Measurements from ENCODE around the gene FOXQ1. TPM values are rescaled to one million over a fixed set of nuclear protein-coding genes. Genes with fewer than 3 reads are reported as not detected.

FOXQ1 gene
- total RNA-seq, 1 donor from 2014 or later: not detected

DNA sequence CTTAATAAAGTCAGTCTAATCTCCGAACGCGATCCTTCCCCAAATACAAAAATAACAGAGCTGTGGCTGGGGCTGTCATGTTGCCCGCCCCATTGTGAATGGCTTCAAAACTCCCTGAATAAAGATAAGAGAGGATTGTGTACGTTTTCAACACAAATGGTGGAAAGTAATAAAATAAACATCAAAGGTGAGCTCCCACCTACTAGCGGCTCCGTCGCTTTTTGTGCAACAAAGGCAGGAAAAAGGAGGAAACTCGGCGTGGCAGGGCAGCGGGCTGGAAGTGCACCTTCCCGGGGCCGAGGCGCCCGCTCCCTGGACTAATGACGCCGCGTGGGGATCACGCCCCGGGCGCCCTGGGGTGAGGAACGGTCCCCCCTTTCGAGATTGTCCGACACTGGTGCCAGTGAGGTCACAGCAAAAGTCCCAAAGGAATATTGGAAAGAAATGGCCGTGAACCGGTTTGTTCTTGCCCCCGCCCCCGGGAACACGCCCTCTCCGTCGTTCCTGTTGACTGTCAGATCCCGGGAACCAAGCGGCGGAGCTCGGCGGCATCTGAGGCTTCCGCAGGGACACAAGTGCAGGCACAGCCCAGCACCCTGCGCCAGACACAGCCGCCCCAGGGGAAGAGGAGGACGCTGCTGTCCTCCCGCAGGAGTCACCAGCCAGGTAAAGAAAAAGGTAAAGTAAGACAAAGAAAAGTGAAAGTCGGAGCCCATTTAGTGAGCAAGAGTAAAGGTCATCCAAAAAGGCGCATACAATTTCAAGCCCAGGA lies 1.1 kb upstream of the FOXQ1 start:
- Mint-ChIP-seq H3K27me3 (ENCODE audit: low read depth) (peaks cover 89% of the 10 kb centered on the region), H3K4me3 (peak overlapping the region; percentile 69), H3K4me1 (peaks cover 21% of the 10 kb centered on the region), H3K9me3 (no peaks in the 10 kb centered on the region), H3K27ac (ENCODE audit: unreplicated experiment) (no peak overlapping the region), H3K36me3 (ENCODE audit: low read depth) (peaks cover 8% of the 10 kb centered on the region)
- no peak for DNase-seq (ENCODE audit: low read depth, low spot score)
- TF ChIP-seq, protein P1, sequence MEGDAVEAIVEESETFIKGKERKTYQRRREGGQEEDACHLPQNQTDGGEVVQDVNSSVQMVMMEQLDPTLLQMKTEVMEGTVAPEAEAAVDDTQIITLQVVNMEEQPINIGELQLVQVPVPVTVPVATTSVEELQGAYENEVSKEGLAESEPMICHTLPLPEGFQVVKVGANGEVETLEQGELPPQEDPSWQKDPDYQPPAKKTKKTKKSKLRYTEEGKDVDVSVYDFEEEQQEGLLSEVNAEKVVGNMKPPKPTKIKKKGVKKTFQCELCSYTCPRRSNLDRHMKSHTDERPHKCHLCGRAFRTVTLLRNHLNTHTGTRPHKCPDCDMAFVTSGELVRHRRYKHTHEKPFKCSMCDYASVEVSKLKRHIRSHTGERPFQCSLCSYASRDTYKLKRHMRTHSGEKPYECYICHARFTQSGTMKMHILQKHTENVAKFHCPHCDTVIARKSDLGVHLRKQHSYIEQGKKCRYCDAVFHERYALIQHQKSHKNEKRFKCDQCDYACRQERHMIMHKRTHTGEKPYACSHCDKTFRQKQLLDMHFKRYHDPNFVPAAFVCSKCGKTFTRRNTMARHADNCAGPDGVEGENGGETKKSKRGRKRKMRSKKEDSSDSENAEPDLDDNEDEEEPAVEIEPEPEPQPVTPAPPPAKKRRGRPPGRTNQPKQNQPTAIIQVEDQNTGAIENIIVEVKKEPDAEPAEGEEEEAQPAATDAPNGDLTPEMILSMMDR (conservative IDR thresholded peaks at IDR 0.05): no peak

DNA sequence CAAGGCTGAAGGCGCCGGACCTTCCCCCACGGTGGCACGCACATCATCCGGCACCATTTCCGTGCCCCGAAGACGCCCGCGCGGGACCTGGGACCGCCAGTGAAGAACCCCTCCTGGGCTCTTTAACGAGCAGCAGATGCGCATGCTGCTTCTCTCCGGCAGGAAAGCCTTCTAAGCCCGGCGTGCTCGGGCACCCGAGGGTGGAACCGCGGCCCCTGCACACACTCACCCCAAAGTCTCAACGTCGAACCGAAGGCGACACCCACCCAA lies 240 bp downstream of the FOXQ1 start:
- TF ChIP-seq, protein P1 (conservative IDR thresholded peaks at IDR 0.05): no peak
- H3K27me3 Mint-ChIP-seq (ENCODE audit: low read depth): peaks cover 84% of the 10 kb centered on the region
- H3K36me3 Mint-ChIP-seq (ENCODE audit: low read depth): peaks cover 8% of the 10 kb centered on the region
- peak overlapping the region; percentile 66 for H3K4me3 Mint-ChIP-seq
- no peak for DNase-seq (ENCODE audit: low read depth, low spot score)
- peaks cover 26% of the 10 kb centered on the region for H3K4me1 Mint-ChIP-seq
- H3K9me3 Mint-ChIP-seq: no peaks in the 10 kb centered on the region
- H3K27ac Mint-ChIP-seq (ENCODE audit: unreplicated experiment): no peak overlapping the region

DNA sequence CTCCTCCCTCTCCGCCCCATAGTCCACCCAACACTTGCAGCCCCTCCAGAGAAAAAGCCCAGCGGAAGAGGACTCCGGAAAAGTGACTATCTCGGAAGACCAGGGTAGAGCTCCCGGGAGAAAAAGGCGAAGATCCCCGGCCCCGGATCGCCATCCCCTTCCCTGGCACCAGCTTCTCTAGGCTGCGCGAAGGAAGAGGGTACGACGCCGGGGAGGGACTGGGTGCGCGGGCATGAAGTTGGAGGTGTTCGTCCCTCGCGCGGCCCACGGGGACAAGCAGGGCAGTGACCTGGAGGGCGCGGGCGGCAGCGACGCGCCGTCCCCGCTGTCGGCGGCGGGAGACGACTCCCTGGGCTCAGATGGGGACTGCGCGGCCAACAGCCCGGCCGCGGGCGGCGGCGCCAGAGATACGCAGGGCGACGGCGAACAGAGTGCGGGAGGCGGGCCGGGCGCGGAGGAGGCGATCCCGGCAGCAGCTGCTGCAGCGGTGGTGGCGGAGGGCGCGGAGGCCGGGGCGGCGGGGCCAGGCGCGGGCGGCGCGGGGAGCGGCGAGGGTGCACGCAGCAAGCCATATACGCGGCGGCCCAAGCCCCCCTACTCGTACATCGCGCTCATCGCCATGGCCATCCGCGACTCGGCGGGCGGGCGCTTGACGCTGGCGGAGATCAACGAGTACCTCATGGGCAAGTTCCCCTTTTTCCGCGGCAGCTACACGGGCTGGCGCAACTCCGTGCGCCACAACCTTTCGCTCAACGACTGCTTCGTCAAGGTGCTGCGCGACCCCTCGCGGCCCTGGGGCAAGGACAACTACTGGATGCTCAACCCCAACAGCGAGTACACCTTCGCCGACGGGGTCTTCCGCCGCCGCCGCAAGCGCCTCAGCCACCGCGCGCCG lies 822 bp downstream of the FOXQ1 start:
- no peak for DNase-seq (ENCODE audit: low read depth, low spot score)
- Mint-ChIP-seq H3K27ac (ENCODE audit: unreplicated experiment) (no peak overlapping the region), H3K36me3 (ENCODE audit: low read depth) (peaks cover 8% of the 10 kb centered on the region), H3K4me1 (peaks cover 26% of the 10 kb centered on the region), H3K4me3 (peak overlapping the region; percentile 66), H3K9me3 (no peaks in the 10 kb centered on the region), H3K27me3 (ENCODE audit: low read depth) (peaks cover 82% of the 10 kb centered on the region)
- TF ChIP-seq, protein P1 (conservative IDR thresholded peaks at IDR 0.05): no peak

DNA sequence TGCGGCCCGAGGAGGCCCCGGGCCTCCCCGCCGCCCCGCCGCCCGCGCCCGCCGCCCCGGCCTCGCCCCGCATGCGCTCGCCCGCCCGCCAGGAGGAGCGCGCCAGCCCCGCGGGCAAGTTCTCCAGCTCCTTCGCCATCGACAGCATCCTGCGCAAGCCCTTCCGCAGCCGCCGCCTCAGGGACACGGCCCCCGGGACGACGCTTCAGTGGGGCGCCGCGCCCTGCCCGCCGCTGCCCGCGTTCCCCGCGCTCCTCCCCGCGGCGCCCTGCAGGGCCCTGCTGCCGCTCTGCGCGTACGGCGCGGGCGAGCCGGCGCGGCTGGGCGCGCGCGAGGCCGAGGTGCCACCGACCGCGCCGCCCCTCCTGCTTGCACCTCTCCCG lies 1.5 kb downstream of the FOXQ1 start:
- H3K9me3 Mint-ChIP-seq: no peaks in the 10 kb centered on the region
- no peak for DNase-seq (ENCODE audit: low read depth, low spot score)

DNA sequence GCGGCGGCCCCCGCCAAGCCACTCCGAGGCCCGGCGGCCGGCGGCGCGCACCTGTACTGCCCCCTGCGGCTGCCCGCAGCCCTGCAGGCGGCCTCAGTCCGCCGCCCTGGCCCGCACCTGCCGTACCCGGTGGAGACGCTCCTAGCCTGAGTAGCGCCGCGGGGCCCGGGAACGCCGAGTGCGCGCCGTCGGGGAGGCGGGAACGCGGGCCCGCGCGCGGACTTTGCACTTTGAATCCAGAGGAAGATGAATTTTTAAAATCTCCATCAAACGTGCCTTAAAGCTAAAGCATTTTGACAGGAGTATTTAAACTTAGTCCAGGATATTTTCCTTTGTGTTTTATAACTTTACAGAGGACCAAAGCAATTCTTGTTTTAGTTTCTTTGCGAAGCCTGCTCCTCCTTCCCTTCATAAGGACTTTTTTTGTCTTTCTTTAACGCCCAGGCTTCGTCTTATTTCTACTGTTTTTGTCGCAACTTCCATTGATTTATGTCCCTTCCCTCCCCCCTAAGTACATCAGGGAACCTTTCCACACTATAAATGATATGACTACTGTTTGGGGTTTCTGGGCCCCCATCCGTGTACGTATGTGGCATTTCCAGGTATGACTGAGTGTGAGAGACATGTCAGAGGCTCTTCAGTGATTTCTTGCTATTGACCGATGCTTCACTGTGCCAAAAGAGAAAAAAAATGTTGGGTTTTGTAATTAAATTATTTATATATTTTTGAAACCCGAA lies 2.0 kb downstream of the FOXQ1 start:
- no peak for DNase-seq (ENCODE audit: low read depth, low spot score)
- peaks cover 11% of the 10 kb centered on the region for H3K36me3 Mint-ChIP-seq (ENCODE audit: low read depth)
- peaks cover 26% of the 10 kb centered on the region for H3K4me1 Mint-ChIP-seq
- H3K27me3 Mint-ChIP-seq (ENCODE audit: low read depth): peaks cover 78% of the 10 kb centered on the region
- H3K27ac Mint-ChIP-seq (ENCODE audit: unreplicated experiment): no peak overlapping the region
- H3K4me3 Mint-ChIP-seq: peak overlapping the region; percentile 38
- TF ChIP-seq, protein P1 (conservative IDR thresholded peaks at IDR 0.05): peak; percentile 66
- no peaks in the 10 kb centered on the region for H3K9me3 Mint-ChIP-seq

More for the DNA sequence above, 1.5 kb downstream of the FOXQ1 start:
- TF ChIP-seq, protein P1 (conservative IDR thresholded peaks at IDR 0.05): no peak
- Mint-ChIP-seq H3K4me3 (no peak overlapping the region), H3K36me3 (ENCODE audit: low read depth) (peaks cover 10% of the 10 kb centered on the region), H3K27me3 (ENCODE audit: low read depth) (peaks cover 82% of the 10 kb centered on the region), H3K27ac (ENCODE audit: unreplicated experiment) (no peak overlapping the region), H3K4me1 (peaks cover 26% of the 10 kb centered on the region)

Measured in neural crest cell (in vitro differentiated cells).